GM19395 (cell line): Measurements from ENCODE around the gene AFMID.
"Not testable (repeated sequence)": the region's sequence is repeated elsewhere in the genome, so short reads cannot be mapped to it uniquely, and the experiment has no call there.

Source experiments
- ATAC-seq: cut with Tn5 transposase; IDR thresholded peaks from one replicate; pipeline ENCODE4 v1.9.1; 2021; ENCODE audit warnings: mild to moderate bottlenecking, moderate library complexity; ENCODE audit not compliant: unreplicated experiment

Gene AFMID

DNA sequence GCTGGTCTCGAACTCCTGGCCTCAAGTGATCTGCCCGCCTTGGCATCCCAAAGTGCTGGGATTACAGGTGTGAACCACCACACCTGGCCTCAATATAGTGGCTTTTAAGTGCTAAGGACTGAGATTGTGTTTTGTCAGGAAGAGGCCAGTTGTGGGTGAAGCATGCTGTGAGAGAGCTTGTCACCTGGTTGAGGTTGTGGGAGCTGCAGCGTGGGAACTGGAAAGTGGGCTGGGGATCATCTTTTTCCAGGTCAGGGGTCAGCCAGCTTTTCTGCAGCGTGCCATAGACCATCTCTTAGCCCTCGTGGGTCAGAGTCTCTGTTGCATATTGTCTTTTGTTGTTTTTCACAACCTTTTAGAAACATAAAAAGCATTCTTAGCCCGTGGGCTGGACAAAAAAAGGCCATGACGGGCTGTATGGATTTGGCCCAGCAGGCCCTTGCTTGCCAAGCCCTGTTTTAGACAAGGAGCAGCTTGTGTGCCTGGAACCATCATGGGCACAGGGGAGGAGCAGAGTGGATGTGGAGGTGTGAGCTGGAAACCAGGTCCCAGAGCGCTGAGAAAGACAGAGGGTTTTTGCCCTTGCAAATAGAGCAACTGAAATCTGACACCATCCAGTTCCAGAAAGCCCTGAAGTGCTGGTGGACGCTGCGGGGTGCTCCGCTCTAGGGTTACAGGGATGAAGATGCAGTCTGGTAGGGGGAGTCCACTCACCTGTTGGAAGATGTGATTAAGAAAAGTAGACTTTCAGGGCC, 32.4 kb downstream of the AFMID start:
- ATAC-seq, result no peak

- no peak for ATAC-seq
Measured at GRCh38 chr17:78223061-78223460, 35.9 kb downstream of the AFMID start.

DNA sequence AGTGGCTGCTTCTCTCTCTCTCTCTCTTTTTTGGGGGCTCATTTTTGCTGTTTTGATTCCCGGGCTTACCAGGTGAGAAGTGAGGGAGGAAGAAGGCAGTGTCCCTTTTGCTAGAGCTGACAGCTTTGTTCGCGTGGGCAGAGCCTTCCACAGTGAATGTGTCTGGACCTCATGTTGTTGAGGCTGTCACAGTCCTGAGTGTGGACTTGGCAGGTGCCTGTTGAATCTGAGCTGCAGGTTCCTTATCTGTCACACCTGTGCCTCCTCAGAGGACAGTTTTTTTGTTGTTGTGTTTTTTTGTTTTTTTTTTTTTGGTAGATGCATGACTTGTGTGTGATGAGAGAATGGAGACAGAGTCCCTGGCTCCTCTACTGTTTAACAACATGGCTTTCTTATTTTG, 36.6 kb downstream of the AFMID start:
- no peak for ATAC-seq

DNA sequence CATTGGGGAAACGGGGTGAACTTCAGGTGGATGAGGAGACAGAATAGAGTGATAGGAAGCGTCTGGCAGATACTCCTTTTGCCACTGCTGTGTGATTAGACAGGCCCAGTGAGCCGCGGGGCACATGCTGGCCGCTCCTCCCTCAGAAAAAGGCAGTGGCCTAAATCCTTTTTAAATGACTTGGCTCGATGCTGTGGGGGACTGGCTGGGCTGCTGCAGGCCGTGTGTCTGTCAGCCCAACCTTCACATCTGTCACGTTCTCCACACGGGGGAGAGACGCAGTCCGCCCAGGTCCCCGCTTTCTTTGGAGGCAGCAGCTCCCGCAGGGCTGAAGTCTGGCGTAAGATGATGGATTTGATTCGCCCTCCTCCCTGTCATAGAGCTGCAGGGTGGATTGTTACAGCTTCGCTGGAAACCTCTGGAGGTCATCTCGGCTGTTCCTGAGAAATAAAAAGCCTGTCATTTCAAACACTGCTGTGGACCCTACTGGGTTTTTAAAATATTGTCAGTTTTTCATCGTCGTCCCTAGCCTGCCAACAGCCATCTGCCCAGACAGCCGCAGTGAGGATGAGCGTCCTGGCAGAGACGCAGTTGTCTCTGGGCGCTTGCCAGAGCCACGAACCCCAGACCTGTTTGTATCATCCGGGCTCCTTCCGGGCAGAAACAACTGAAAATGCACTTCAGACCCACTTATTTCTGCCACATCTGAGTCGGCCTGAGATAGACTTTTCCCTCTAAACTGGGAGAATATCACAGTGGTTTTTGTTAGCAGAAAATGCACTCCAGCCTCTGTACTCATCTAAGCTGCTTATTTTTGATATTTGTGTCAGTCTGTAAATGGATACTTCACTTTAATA, 37.3 kb downstream of the AFMID start:
- ATAC-seq, result no peak

GRCh38 chr17:78225088-78225865, 38.1 kb downstream of the AFMID start:
- ATAC-seq, result no peak

- ATAC-seq, result no peak
Measured at GRCh38 chr17:78226055-78226758, 39.0 kb downstream of the AFMID start.

DNA sequence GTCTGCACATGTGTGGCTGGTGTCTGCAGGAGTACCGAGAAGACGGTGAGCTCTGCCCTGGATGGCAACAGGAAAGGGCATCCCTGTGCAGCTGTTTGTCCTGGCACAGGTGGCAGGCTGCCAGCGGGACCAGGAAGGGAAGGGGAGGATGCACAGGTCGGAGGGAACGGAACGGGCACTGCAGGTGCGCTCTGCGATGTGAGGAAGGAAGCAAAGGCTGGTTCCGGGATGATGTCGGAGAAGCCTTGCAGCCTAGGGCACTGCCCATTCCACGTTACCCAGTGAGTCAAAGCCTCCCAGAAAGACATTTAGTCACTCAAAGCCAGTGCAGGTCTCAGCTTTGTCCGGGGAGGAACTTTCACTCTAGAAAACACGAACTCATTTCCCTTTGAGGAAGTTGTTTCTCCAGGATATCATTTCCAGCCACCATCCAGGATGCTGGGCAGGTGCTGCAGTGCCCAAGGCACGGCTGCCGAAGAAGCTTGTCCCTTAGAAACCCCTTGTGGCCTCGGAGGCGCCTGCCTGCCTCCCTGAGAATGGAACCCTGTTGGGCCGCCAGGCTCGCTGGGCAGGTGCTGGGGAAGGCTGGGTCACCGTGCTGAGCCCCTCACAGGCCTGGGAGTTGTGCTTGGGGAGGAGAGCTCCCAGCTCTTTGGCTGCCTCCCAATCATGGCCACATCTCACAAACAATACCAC, 39.7 kb downstream of the AFMID start:
- ATAC-seq, result no peak

DNA sequence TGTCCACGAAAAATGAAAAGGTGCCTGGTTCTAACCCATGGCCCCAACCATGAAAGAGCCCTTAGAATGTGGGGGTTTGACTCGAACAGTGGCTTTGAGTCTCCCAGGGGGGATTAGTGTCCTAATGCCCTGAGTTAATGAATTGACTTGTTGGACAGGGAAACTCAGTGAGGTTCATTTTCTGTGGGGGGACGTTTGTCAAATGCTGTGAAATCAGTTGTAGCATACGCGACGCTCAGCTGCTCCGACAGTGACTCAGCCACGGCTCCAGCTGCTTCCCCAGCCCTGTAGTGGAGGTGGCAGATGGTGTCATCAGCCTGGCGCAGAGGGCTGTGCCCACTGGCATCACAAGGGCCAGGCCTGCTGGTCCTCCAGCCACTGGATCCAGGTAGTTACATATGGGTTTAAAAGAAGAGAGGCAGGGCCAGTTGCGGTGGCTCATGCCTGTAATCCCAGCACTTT, 40.3 kb downstream of the AFMID start:
- ATAC-seq, result no peak

DNA sequence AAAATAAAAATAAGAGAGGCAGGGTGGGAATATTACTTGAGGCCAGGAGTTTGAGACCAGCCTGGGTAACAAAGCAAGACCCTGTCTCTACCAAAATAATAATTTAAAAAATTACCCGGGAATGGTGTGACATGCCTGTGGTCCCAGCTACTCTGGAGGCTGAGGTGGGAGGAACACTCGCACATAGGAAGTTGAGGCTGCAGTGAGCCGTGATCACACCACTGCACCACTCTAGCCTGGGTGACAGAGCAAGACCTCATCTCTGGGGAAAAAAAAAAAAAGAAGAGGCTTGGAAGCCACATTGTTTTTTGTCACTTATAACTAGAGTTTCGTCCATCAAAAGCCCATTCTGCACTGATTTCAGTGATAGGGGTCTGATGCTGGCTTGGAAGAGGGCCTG, 41.0 kb downstream of the AFMID start:
- no peak for ATAC-seq

DNA sequence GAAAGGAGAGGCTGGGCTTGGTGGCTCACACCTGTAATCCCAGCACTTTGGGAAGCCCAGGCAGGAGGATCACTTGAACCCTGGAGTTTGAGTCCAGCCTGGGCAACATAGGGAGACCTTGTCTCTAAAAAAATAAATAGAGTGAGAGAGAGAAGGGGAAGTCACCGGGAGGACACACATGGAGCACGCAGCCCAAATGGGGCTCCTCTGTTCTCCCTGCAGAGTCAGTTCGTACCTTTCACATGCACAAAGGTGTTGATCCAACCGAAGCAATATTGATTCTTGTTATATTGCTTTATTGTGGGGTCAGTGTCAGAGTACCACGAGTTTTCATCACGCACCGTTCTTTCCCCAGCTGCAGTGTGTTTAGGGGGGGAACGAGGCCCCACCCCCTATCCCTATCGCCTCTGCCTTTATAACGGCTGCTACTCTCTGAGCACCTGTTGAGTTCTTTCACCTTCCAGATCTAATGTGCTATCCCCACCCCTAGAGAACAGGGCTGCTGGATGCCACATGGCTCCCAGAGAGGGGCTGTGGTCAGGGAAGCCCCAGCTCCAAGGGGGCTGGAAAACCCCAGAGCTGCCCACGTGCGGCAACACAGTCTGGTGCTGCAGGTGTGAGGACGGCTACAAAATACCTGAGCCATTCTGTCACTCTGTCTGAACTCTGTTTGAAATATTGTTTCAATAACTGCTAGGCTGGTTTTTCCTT, 43.2 kb downstream of the AFMID start:
- ATAC-seq, result no peak

DNA sequence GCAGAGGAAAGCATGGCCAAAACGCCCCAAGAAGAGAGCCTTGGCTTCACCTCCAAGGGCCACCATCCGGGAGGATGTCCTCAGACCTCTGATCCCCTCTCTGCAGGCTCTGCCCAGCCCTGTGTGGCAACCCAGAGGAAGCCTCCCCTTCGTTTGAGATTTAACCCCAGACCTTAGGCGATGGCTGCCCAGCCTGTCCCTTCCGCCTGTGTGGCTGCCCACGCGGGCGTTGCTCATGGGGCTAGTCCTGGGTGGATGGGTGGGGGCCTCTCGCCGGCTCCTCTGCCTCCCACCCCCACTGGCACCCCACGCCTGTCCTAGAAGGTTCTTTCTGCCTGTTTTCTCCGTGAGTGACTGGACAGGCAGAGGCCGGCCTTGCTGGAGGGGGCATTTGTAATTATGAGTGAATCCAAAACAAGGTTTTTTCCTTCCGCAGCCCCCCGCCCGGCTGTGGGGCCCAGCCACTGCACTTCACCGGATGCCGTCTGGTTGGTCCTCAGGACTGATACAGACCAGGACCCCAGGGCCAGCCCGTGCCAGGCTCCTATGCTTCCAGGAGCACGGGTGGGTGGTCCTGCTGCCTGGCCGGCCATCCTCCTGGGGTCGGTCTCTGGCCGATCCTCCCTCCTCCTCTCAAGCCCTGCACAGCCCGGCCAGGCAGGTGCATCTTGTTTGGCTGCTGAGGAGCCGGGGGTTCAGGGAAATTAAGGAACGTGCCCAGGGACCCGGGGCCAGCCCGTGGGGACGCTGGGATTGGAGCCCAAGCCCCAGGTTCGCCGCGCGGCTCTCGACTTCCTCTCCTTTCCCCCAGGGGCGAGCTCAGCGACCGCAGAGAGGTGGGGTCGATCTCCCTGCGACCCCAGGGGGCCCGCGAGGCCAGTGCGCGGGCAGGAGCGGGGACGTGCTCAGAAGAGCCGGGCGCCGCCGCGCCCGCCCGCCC, 44.1 kb downstream of the AFMID start, which contains the start of gene TMEM235:
Gene TMEM235 (plus strand): TSS at position 636 of the 940 bp plus-strand sequence. CDS start 393 bp downstream, outside the sequence.
- no peak for ATAC-seq

GRCh38 chr17:78231991-78232858, 45.1 kb downstream of the AFMID start:
- ATAC-seq, result no peak

- ATAC-seq, result no peak
Measured at GRCh38 chr17:78232859-78233173, 45.7 kb downstream of the AFMID start.

DNA sequence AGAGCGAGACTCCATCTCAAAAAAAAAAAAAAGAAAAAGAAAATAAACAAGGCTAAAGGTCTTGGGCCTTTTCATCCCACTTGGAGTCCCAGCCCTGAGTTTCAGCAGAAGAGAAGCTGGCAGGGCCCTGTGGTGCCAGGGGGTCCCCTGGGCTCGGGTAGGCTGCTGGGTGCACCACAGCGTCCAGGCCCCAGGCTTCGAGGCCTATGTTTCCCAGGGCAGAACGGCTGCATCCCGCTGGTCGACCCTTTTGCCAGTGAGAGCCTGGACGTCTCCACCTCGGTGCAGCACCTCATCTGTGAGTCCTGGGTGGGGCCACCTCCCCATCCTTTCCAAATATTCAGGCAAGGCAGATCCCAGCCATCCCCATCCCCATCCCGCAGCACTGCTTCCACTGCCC, 46.5 kb downstream of the AFMID start:
- ATAC-seq, result no peak

GRCh38 chr17:78234261-78234865, 47.2 kb downstream of the AFMID start:
- ATAC-seq, result no peak

GRCh38 chr17:78235022-78235421, 47.9 kb downstream of the AFMID start:
- ATAC-seq, result not testable (repeated sequence)

GRCh38 chr17:78235885-78236284, 48.7 kb downstream of the AFMID start:
- ATAC-seq, result no peak
